Keratinocyte (primary cell): Measurements from ENCODE around the gene OTOGL.

Source experiments
- CTCF ChIP-seq, 3 experiments: IDR thresholded peaks in 1 of 3; conservative IDR thresholded peaks in 1 of 3; optimal IDR thresholded peaks in 1 of 3; 2 replicates in 2 of 3; 3 replicates in 1 of 3; pipeline versions ENCODE3 to v1.5.1; 2011; ENCODE audit warnings: low read length in 3 of 3, mild to moderate bottlenecking in 3 of 3, moderate library complexity in 2 of 3, control low read depth in 1 of 3, inconsistent platforms in 1 of 3; ENCODE audit not compliant: insufficient read depth in 2 of 3; ENCODE audit errors: extremely low read depth in 1 of 3
- EZH2 ChIP-seq: IDR thresholded peaks from one replicate; pipeline ENCODE4 v1.6.1; 2012; ENCODE audit warnings: inconsistent platforms, mild to moderate bottlenecking, low read length, moderate library complexity

- TF ChIP-seq CTCF (optimal IDR thresholded peaks at IDR 0.05 in 1 of 3, IDR thresholded peaks at IDR 0.05 in 1 of 3, conservative IDR thresholded peaks at IDR 0.05 in 1 of 3; ENCODE audit: extremely low read depth in 1 of 3, insufficient read depth in 2 of 3, low read length in 3 of 3): no peak
- TF ChIP-seq EZH2: no peak
Observed at GRCh38 chr12:80382254-80382653, 282.9 kb downstream of the OTOGL start.
